Measurements from ENCODE around the gene LEFTY1.

The LEFTY1 gene

DNA sequence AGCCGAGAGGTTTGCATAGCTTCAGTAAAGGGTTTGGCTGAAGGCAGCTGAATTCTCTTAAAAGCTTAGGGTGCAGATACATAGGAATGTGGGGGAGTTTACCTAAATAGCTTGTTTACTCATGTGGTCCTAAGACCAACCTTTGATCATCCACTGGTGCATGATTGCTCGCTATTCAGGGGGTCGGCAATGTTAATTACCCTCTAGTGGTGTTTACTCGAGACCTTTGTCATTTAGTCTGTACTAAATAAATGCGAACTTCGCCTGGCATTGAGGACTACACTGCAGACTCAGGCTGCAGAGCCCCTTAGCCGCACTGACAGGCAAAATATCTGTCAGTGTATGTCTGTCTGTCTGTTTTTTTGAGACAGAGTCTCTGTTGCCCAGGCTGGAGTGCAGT, 38.6 kb downstream of the LEFTY1 start:
- POLR2A ChIA-PET, result no interaction called here
- DNase-seq (ENCODE audit: low read depth, low spot score), result no peak
- CTCF ChIA-PET, result interaction anchor here (0.9 to 3.1 kb wide), 2 partner anchors 10 to 376 kb away, joined by 3 to 18 read pairs; no protein-coding TSS in a partner anchor
- TF ChIP-seq, protein P1, sequence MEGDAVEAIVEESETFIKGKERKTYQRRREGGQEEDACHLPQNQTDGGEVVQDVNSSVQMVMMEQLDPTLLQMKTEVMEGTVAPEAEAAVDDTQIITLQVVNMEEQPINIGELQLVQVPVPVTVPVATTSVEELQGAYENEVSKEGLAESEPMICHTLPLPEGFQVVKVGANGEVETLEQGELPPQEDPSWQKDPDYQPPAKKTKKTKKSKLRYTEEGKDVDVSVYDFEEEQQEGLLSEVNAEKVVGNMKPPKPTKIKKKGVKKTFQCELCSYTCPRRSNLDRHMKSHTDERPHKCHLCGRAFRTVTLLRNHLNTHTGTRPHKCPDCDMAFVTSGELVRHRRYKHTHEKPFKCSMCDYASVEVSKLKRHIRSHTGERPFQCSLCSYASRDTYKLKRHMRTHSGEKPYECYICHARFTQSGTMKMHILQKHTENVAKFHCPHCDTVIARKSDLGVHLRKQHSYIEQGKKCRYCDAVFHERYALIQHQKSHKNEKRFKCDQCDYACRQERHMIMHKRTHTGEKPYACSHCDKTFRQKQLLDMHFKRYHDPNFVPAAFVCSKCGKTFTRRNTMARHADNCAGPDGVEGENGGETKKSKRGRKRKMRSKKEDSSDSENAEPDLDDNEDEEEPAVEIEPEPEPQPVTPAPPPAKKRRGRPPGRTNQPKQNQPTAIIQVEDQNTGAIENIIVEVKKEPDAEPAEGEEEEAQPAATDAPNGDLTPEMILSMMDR (IDR thresholded peaks at IDR 0.05; ENCODE audit: insufficient read depth, low read length, missing control alignments), result no peak
- H3K4me3 ChIP-seq (ENCODE audit: low read depth, low read length), result no peak overlapping the region

DNA sequence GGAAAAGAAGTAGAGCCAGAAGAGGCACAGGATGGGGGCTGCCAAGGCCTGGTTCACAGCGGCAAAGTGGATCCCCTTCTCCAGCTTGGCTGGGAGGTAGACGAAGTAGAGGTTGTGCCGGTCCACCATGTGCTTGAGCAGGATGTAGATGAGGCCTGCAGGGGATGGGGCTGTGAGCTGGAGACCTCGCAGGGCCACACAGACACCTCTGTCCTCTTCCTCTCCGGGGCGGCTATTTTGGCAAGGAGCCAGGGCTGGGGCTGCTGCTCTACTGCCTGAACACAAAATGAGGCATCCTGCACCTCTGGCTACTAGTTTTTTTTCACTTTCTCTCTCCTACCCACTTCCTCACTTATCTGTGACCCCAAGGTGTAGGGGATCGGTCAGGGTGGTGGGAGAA, 39.0 kb downstream of the LEFTY1 start:
- TF ChIP-seq, protein P1 (IDR thresholded peaks at IDR 0.05; ENCODE audit: insufficient read depth, low read length, missing control alignments), result no peak
- POLR2A ChIA-PET, result no interaction called here
- no peak for DNase-seq (ENCODE audit: low read depth, low spot score)
- CTCF ChIA-PET, result interaction anchor here (0.9 to 3.1 kb wide), 3 partner anchors 8 to 376 kb away, joined by 3 to 18 read pairs (median 5); no protein-coding TSS in a partner anchor
- no peak overlapping the region for H3K4me3 ChIP-seq (ENCODE audit: low read depth, low read length)

DNA sequence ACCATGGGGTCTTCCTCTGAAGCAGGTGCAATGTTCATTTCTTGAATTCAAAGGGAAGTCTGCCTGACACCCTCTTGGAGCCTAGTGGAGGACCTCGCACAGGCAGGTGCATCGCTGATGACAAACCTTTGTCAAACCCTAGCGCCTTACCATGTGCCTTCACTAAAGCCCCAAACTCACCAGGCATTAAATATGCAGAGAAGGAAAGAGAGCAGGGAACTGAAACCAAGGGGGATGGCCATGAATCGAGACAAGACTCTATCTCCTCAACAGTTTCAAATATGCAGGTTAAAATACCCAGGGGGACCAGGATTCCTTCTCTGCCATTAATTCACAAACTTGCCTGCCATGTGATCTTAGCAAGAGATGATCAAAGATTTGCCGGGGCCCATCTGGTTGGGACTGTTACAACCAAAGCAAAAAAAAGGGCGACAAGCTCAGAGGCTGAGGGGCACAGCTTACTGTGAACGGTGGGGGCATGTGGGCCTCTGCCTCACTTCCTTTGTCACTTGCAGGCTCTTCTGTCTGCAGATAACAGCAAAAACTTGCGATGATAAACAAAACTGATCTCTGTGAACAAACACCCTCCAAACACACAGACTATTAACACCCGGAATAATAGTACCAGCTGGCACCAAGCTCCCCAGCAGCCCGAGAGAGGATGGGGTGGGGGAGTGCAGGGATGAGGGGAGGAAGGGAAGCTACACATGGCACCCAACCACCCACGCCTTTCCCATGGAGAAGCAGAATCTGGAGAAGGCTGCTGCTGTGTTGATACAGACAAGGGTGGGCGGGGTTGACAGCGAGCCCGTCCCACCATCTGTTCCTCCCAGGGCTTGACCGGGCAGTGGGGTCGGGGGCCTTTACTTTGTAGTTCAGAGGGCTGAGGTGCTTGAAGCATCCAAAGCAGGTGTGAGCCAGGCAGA, 40.7 kb downstream of the LEFTY1 start:
- ChIA-PET CTCF (interaction anchor here (1.2 to 3.1 kb wide), 3 partner anchors 9 to 374 kb away, joined by 3 to 18 read pairs (median 5); no protein-coding TSS in a partner anchor), POLR2A (no interaction called here)
- H3K4me3 ChIP-seq (ENCODE audit: low read depth, low read length), result no peak overlapping the region
- DNase-seq (ENCODE audit: low read depth, low spot score), result no peak
- TF ChIP-seq, protein P1 (IDR thresholded peaks at IDR 0.05; ENCODE audit: insufficient read depth, low read length, missing control alignments), result no peak

DNA sequence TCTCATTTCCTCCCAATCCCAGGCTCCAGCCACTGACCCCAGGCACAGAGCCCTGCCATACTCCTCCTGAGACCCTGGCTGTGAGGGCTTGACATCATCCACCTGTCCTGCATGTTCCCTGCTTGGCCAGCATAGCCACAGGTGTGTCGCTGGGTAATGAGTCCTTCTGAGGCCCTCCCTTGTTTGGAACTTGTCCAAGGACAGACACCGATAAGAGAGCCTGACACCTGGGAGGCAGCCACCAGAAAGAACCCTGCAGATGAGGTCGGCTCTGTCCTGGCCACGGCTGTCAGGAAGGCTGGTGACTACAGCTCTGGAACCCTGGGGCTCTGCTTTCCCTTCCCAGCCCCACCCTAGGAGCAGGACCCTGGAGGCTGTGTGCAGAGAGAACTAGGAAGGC, 41.3 kb downstream of the LEFTY1 start:
- ChIA-PET CTCF (interaction anchor here (0.9 to 9.8 kb wide), 4 partner anchors 10 to 374 kb away, joined by 3 to 105 read pairs (median 10); no protein-coding TSS in a partner anchor), POLR2A (no interaction called here)
- DNase-seq (ENCODE audit: low read depth, low spot score), result no peak
- TF ChIP-seq, protein P1 (IDR thresholded peaks at IDR 0.05; ENCODE audit: insufficient read depth, low read length, missing control alignments), result no peak
- no peak overlapping the region for H3K4me3 ChIP-seq (ENCODE audit: low read depth, low read length)

DNA sequence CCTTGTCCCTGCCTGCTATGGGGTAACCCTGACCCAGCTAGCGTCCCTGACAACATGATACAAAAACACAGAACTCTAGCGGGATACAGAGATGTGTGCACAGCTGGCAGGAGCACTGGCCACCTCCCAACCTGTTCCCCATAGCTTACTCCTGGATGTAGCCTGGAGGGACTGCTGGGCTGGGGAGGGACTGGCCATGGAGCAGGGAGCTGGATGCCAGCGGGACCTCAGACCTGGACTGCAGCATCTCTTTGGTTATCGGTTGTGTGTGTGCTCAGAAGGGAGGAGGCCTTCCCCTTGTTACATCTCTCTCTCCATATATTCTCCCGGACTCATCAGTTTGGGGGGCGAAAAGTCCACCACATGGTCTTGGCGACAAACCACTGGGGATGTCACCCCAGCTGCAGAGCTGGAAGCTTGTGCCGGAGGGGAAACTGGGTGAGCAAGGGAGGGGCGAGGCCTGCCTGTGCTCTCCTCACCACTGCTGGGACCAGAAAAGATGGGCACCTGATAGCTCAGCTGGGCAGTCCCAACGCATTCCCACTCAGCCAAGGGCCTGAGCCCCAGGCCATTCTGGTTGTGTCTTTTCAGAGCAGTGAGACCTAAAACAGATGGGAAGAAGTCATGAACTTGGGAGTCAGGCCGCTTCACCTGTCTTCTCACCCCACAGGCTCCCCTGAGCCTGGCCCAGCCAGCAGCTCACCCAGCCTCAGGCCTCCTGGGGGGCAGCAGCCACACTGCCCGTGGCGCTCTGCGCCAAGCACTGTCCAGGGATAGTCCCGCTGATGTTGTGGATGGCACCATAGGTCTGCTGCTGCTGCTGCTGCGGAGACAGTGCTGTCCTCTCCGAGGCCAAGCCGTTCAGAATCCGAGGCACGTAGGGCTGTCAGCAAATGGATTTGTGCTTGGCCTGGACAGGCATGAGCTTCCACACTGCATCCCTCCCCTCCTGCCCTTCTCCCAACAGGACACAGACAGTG, 42.3 kb downstream of the LEFTY1 start:
- H3K4me3 ChIP-seq (ENCODE audit: low read depth, low read length), result no peak overlapping the region
- DNase-seq (ENCODE audit: low read depth, low spot score), result no peak
- TF ChIP-seq, protein P1 (IDR thresholded peaks at IDR 0.05; ENCODE audit: insufficient read depth, low read length, missing control alignments), result no peak
- ChIA-PET POLR2A (no interaction called here), CTCF (interaction anchor here (0.6 to 9.8 kb wide), 15 partner anchors 9 to 379 kb away, joined by 3 to 105 read pairs (median 4); partner anchors contain the start of gene SRP9)

All from AG04449 (cell line).